ENCODE data around the gene LANCL2. TPM values are rescaled to one million over a fixed set of nuclear protein-coding genes. Genes with fewer than 3 reads are reported as not detected.

Gene LANCL2
- total RNA-seq, 1 donor from 2014 or later, result 29.2 TPM

DNA sequence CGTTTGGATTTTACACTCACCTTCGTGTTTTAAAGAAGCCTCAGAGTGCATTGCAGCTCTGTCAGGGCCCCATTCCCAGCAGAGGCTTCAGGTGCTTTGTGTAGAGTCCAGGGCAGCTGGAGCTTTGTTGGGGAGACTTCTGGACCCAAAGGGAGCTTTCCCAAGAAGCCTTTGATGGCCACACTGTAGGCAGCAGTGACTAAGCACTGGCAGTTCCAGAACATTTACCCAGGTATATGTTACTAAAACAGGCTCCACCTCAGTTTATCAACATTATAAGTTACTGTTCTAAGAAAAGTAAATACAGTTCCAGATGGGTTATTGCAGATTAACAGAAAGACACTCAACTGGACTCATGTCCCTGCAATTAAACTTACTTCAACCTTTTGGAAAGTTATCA lies 66.8 kb downstream of the LANCL2 start:
- TF ChIP-seq, protein P1, sequence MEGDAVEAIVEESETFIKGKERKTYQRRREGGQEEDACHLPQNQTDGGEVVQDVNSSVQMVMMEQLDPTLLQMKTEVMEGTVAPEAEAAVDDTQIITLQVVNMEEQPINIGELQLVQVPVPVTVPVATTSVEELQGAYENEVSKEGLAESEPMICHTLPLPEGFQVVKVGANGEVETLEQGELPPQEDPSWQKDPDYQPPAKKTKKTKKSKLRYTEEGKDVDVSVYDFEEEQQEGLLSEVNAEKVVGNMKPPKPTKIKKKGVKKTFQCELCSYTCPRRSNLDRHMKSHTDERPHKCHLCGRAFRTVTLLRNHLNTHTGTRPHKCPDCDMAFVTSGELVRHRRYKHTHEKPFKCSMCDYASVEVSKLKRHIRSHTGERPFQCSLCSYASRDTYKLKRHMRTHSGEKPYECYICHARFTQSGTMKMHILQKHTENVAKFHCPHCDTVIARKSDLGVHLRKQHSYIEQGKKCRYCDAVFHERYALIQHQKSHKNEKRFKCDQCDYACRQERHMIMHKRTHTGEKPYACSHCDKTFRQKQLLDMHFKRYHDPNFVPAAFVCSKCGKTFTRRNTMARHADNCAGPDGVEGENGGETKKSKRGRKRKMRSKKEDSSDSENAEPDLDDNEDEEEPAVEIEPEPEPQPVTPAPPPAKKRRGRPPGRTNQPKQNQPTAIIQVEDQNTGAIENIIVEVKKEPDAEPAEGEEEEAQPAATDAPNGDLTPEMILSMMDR (conservative IDR thresholded peaks at IDR 0.05; ENCODE audit: low read depth, low read length), result no peak
- no peak overlapping the region for H3K4me3 ChIP-seq (ENCODE audit: low read depth, low read length)
- no peak for DNase-seq (ENCODE audit: low read depth)

DNA sequence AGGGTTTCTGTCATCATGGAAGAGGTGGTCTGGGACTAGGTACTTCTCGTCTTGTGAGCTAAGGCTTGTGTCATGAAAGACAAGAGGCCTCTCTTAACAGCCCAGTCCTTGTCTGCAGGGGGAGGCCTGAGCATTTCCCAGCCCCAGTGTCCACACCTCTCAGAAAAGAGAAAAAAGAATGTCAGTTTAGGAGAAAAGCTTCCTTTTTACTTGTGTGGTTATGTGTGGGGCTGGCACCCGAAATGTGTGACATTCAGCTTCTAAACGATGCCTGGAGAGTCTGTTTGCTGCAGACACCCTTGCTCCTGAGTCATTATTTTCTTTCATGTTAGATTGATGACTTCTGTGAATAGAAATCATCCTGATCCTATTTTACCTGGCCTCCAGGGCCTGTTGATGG lies 67.4 kb downstream of the LANCL2 start:
- TF ChIP-seq, protein P1 (conservative IDR thresholded peaks at IDR 0.05; ENCODE audit: low read depth, low read length), result no peak

DNA sequence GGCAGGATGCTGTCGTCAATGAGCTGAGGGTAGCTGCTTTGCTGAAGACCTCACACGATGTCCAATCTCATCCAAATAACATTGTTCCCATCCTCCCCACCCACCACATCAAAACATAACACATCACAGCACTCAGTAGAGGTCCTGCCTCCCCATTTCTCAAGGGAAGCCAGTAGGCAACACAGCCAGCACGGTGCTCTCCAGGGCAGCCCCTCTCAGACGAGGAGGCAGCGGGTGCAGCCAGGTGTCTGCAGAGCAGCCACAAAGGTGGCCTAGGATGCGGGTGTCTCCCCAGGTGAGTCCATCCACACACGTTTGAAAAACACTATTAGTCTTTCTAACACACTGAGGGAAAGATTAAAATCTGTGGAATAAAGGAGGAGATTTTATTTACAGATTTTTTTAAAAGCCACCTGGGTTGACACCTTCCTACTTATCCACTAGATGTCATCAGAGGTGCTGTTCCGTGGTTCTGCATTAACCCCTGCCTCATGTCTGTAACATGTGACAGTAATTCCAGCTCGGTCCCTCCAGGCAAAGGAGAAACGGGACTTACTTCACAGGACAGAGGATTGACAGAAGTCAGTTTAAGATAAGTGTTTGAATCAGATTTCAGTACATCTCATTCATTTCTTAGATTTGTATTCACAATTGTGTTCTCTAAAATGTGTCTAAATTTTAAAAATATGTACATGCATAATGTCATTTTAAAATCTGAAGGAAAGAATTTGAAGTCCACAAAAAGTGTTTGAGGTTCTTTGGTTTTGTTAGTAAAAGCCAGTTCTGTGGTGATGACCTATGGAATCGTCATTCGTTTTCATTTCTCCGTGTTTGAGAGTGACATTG lies 68.0 kb downstream of the LANCL2 start:
- no peak for DNase-seq (ENCODE audit: low read depth)
- TF ChIP-seq, protein P1 (conservative IDR thresholded peaks at IDR 0.05; ENCODE audit: low read depth, low read length), result peak; percentile 72

More for the DNA sequence above, 67.4 kb downstream of the LANCL2 start:
- H3K4me3 ChIP-seq (ENCODE audit: low read depth, low read length), result no peak overlapping the region
- DNase-seq (ENCODE audit: low read depth), result no peak

DNA sequence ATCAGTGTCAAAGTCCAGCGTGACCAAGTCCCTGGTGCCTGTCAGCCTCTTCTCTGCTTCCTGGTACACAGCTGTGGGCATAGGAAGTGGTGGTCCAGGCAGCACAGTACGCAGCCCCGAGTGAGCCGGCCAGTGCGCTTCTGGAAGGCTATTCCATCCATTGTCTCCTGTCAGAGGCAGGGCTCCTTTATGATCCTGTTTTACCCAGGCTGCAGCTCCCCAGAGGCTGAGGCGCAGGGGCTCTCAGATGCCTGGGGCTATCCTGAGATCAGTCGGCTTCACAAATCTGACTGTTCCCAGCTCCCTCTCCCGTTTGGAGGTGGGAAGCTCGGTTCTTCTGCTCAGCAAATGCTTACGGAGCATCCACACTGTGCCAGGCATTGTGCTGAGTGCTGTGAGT lies 70.3 kb downstream of the LANCL2 start:
- no peak overlapping the region for H3K4me3 ChIP-seq (ENCODE audit: low read depth, low read length)
- no peak for DNase-seq (ENCODE audit: low read depth)
- TF ChIP-seq, protein P1 (conservative IDR thresholded peaks at IDR 0.05; ENCODE audit: low read depth, low read length), result no peak

More for the DNA sequence above, 68.0 kb downstream of the LANCL2 start:
- H3K4me3 ChIP-seq (ENCODE audit: low read depth, low read length), result no peak overlapping the region

GRCh38 chr7:55436457-55436856 lies 71.3 kb downstream of the LANCL2 start:
- TF ChIP-seq, protein P1 (conservative IDR thresholded peaks at IDR 0.05; ENCODE audit: low read depth, low read length), result no peak
- H3K4me3 ChIP-seq (ENCODE audit: low read depth, low read length), result no peak overlapping the region
- DNase-seq (ENCODE audit: low read depth), result no peak

GRCh38 chr7:55437375-55437774 lies 72.2 kb downstream of the LANCL2 start:
- H3K4me3 ChIP-seq (ENCODE audit: low read depth, low read length), result no peak overlapping the region
- no peak for DNase-seq (ENCODE audit: low read depth)
- TF ChIP-seq, protein P1 (conservative IDR thresholded peaks at IDR 0.05; ENCODE audit: low read depth, low read length), result no peak
